GM21515 (cell line): ENCODE results near the gene ABT1.

Source experiments
- ATAC-seq: cut with Tn5 transposase; IDR thresholded peaks from one replicate; pipeline ENCODE4 v1.9.1; 2021; ENCODE audit not compliant: unreplicated experiment

Gene ABT1

GRCh38 chr6:26602262-26602661 is 5.5 kb downstream of the ABT1 start:
- no peak for ATAC-seq

- no peak for ATAC-seq
Observed at GRCh38 chr6:26604026-26604425, 7.3 kb downstream of the ABT1 start.

- no peak for ATAC-seq
Observed at GRCh38 chr6:26604797-26605196, 8.0 kb downstream of the ABT1 start.

- ATAC-seq, result peak; percentile 64
Observed at GRCh38 chr6:26607434-26608230, 10.9 kb downstream of the ABT1 start.

- ATAC-seq, result no peak
Observed at GRCh38 chr6:26609463-26609862, 12.7 kb downstream of the ABT1 start.

- ATAC-seq, result no peak
Observed at GRCh38 chr6:26611599-26611998, 14.8 kb downstream of the ABT1 start.

- ATAC-seq, result no peak
Observed at GRCh38 chr6:26613201-26613600, 16.4 kb downstream of the ABT1 start.

GRCh38 chr6:26613689-26614683 is 17.2 kb downstream of the ABT1 start:
- no peak for ATAC-seq

- no peak for ATAC-seq
Observed at GRCh38 chr6:26623339-26623859, 26.6 kb downstream of the ABT1 start.

GRCh38 chr6:26624557-26624956 is 27.8 kb downstream of the ABT1 start:
- no peak for ATAC-seq

GRCh38 chr6:26627843-26628242 is 31.1 kb downstream of the ABT1 start:
- ATAC-seq, result no peak

GRCh38 chr6:26629359-26629758 is 32.6 kb downstream of the ABT1 start:
- ATAC-seq, result no peak

- ATAC-seq, result no peak
Observed at GRCh38 chr6:26640806-26641205, 44.1 kb downstream of the ABT1 start.

- ATAC-seq, result no peak
Observed at GRCh38 chr6:26646074-26646473, 49.3 kb downstream of the ABT1 start.
